Measurements from ENCODE around the gene AMOTL2. TPM values are rescaled to one million over a fixed set of nuclear protein-coding genes. Genes with fewer than 3 reads are reported as not detected.

AMOTL2 gene
- total and polyA plus RNA-seq, 2 experiments from 2014 or later = 17.9 to 102 TPM

DNA sequence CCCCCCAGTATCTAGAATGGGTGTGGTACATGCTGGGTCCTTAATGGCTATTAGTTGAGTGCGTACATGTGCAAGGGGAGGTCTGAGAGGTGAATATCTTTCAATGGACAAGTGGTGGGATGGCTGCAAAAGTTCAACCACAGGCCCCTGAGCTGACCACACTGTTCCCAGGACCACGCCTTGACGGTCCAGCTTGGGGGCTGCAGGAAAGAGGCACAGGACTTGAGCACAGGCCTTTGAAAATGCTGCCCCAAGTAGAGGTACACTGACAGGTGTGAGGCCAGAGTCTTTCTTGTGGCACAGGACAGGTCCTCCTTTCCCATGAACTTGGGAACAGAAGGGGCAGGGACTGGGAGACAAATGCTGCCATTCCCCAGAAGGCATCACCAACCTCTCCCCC is 24.0 kb downstream of the AMOTL2 start:
- peaks cover 16% of the 10 kb centered on the region for H3K4me1 Mint-ChIP-seq
- Histone ChIP-seq H3K36me3 (ENCODE audit: insufficient read depth) (0 out of 2 replicates have a peak, but pooled peaks cover 8% of the 10 kb centered on the region), H2AFZ (no peak overlapping the region), H3F3A (replicated peaks; ENCODE audit: low read depth) (0 out of 2 replicates have a peak, but pooled peaks cover 2% of the 10 kb centered on the region), H4K20me1 (replicated peaks; ENCODE audit: insufficient read depth) (no peaks in the 10 kb centered on the region), H3K9me2 (ENCODE audit: insufficient read depth) (no peaks in the 10 kb centered on the region), H3K4me3 (no peak overlapping the region), H3K4me1 (ENCODE audit: insufficient read depth) (peaks cover 10% of the 10 kb centered on the region), H3K27ac (ENCODE audit: low read depth) (no peak overlapping the region), H3K27me3 (ENCODE audit: insufficient read depth) (no peaks in the 10 kb centered on the region), H3K79me2 (replicated peaks; ENCODE audit: insufficient read depth) (no peaks in the 10 kb centered on the region), H3K4me2 (no peak overlapping the region)
- no peak overlapping the region for H3K27ac Mint-ChIP-seq
- H3K9me3 Mint-ChIP-seq = 0 out of 3 replicates have a peak, but pooled peaks cover 5% of the 10 kb centered on the region
- DNase-seq (ENCODE audit: low spot score) (no peak), ATAC-seq (no peak)
- H3K36me3 Mint-ChIP-seq (ENCODE audit: low read depth) = peaks cover 22% of the 10 kb centered on the region
- H3K4me3 Mint-ChIP-seq = no peak overlapping the region
- peaks cover 6% of the 10 kb centered on the region for H3K27me3 Mint-ChIP-seq (ENCODE audit: insufficient read depth, low read depth, poor library complexity)
- no peak for TF ChIP-seq ZNF462 (CRISPR knock-in tag; IDR thresholded peaks at IDR 0.05)
- TF ChIP-seq STAT1 (IDR thresholded peaks at IDR 0.05; ENCODE audit: unreplicated experiment) = no peak
- TF ChIP-seq, protein P1, sequence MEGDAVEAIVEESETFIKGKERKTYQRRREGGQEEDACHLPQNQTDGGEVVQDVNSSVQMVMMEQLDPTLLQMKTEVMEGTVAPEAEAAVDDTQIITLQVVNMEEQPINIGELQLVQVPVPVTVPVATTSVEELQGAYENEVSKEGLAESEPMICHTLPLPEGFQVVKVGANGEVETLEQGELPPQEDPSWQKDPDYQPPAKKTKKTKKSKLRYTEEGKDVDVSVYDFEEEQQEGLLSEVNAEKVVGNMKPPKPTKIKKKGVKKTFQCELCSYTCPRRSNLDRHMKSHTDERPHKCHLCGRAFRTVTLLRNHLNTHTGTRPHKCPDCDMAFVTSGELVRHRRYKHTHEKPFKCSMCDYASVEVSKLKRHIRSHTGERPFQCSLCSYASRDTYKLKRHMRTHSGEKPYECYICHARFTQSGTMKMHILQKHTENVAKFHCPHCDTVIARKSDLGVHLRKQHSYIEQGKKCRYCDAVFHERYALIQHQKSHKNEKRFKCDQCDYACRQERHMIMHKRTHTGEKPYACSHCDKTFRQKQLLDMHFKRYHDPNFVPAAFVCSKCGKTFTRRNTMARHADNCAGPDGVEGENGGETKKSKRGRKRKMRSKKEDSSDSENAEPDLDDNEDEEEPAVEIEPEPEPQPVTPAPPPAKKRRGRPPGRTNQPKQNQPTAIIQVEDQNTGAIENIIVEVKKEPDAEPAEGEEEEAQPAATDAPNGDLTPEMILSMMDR (conservative IDR thresholded peaks at IDR 0.05; ENCODE audit: low read depth in 2 of 2) = no peak
- no peak for TF ChIP-seq ZNF114 (CRISPR knock-in tag; IDR thresholded peaks at IDR 0.05)
